BJ (cell line): ENCODE data around the gene CYP4F2. TPM values are rescaled to one million over a fixed set of nuclear protein-coding genes. Genes with fewer than 3 reads are reported as not detected.
"Not testable (repeated sequence)": the region's sequence is repeated elsewhere in the genome, so short reads cannot be mapped to it uniquely, and the experiment has no call there.

Source experiments
- CTCF ChIA-PET: fragments of 350-600 bp; formaldehyde crosslinking; extraction: SDS; loops from one replicate; lab custom pipeline; 2021; ENCODE audit warnings: antibody characterized with exemption, inconsistent platforms; lab: Yijun Ruan, JAX
- POLR2A ChIA-PET: fragments of 300-600 bp; sonication (Branson Sonifier 250); formaldehyde crosslinking; extraction: SDS; loops from one replicate; lab custom pipeline; 2021; ENCODE audit warnings: antibody characterized with exemption; lab: Charles Lee
- DNase-seq: peaks from one replicate; pipeline ENCODE4 v3.0.0-alpha.2; 2011; ENCODE audit warnings: low read depth
- H3K27me3 ChIP-seq: 2 replicates; pipeline ENCODE4 v1.6.0; 2011; ENCODE audit warnings: low read length; ENCODE audit not compliant: control insufficient read depth, insufficient read depth
- H3K36me3 ChIP-seq: 2 replicates; pipeline ENCODE4 v1.5.1; 2011; ENCODE audit warnings: low read length; ENCODE audit not compliant: control insufficient read depth, insufficient read depth
- H3K4me3 ChIP-seq: 2 replicates; pipeline ENCODE4 v1.5.1; 2011; ENCODE audit warnings: low read depth, mild to moderate bottlenecking, control low read depth, low read length
- polyA plus RNA-seq: library from polyadenylated mRNA; depleted of rRNA; stranded (reverse); fragments of >200 nt; gene quantifications from 2 replicates; pipeline ENCODE4 v1.2.3, GENCODE V29; 2011
- TF ChIP-seq, protein P1 (sequence below): IDR thresholded peaks from 2 replicates; pipeline ENCODE4 v1.5.1; 2011; ENCODE audit warnings: low read depth, mild to moderate bottlenecking, control low read depth, inconsistent platforms, low read length, moderate library complexity; ENCODE audit not compliant: insufficient read depth

The CYP4F2 gene
- polyA plus RNA-seq, 1 experiment = not detected

DNA sequence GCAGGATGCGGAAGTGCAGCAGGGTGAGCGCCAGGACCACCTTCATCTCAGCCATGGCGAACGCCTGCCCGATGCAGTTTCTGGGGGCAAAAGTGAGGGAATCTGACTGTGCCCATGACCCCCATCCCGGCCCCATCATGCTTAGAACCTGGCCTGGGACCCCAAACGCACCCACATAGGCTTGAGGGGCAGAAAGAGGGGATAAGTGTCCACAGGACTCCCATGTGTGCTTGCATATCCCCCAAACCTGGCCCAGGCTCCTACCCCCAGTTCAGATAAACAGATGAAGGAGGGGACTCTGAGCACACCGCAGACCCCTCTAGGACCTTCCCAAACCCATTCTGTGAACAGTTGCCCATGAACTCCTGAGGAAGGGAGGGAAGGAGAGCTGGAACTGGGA, 16.0 kb upstream of the CYP4F2 start:
- ChIA-PET CTCF (no interaction called here), POLR2A (no interaction called here)
- Histone ChIP-seq H3K36me3 (no peaks in the 10 kb centered on the region), H3K4me3 (no peak overlapping the region), H3K27me3 (no peaks in the 10 kb centered on the region)
- TF ChIP-seq, protein P1, sequence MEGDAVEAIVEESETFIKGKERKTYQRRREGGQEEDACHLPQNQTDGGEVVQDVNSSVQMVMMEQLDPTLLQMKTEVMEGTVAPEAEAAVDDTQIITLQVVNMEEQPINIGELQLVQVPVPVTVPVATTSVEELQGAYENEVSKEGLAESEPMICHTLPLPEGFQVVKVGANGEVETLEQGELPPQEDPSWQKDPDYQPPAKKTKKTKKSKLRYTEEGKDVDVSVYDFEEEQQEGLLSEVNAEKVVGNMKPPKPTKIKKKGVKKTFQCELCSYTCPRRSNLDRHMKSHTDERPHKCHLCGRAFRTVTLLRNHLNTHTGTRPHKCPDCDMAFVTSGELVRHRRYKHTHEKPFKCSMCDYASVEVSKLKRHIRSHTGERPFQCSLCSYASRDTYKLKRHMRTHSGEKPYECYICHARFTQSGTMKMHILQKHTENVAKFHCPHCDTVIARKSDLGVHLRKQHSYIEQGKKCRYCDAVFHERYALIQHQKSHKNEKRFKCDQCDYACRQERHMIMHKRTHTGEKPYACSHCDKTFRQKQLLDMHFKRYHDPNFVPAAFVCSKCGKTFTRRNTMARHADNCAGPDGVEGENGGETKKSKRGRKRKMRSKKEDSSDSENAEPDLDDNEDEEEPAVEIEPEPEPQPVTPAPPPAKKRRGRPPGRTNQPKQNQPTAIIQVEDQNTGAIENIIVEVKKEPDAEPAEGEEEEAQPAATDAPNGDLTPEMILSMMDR = no peak
- no peak for DNase-seq

DNA sequence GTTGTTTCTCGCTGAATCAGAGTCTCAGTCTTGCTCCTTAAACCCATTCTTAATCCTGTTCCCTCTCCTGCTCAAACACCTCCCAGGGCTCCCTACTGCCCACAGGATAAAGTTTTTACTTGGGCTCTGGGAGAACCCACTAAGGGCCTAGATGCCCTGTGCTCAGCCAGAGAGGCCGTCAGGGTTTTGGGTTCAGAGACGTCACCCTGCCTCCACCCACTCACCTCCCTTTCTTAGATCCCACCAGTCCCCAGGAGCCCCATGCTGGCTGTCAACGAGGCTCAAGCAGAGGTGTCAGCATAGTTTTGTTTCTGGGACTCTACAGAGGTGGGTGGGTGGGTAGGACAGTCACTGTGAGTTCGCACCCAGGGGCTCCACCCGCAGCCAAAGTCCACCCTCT, 15.5 kb upstream of the CYP4F2 start:
- Histone ChIP-seq H3K27me3 (no peaks in the 10 kb centered on the region), H3K36me3 (no peaks in the 10 kb centered on the region), H3K4me3 (no peak overlapping the region)
- DNase-seq = no peak
- TF ChIP-seq, protein P1 = no peak
- ChIA-PET POLR2A (no interaction called here), CTCF (interaction anchor here (0.6 kb wide), 1 partner anchor 329 kb away, joined by 3 read pairs; no protein-coding TSS in a partner anchor)

GRCh38 chr19:15911599-15912235, 13.8 kb upstream of the CYP4F2 start:
- CTCF ChIA-PET = no interaction called here
- DNase-seq = no peak
- Histone ChIP-seq H3K27me3 (no peaks in the 10 kb centered on the region), H3K36me3 (no peaks in the 10 kb centered on the region), H3K4me3 (no peak overlapping the region)
- TF ChIP-seq, protein P1 = no peak
- POLR2A ChIA-PET = no interaction called here

- CTCF ChIA-PET = interaction anchor here (0.6 kb wide), 1 partner anchor 14 kb away, joined by 3 read pairs; no protein-coding TSS in a partner anchor
- POLR2A ChIA-PET = no interaction called here
- no peaks in the 10 kb centered on the region for H3K27me3 ChIP-seq
Observed at GRCh38 chr19:15905026-15905425, 7.2 kb upstream of the CYP4F2 start.

GRCh38 chr19:15902898-15903297, 5.0 kb upstream of the CYP4F2 start:
- H3K4me3 ChIP-seq = not testable (repeated sequence)

More at GRCh38 chr19:15905026-15905425, 7.2 kb upstream of the CYP4F2 start:
- Histone ChIP-seq H3K4me3 (no peak overlapping the region), H3K36me3 (no peaks in the 10 kb centered on the region)
- DNase-seq = no peak
- TF ChIP-seq, protein P1 = no peak

GRCh38 chr19:15902254-15902653, 4.4 kb upstream of the CYP4F2 start:
- DNase-seq = no peak
- ChIA-PET CTCF (no interaction called here), POLR2A (no interaction called here)
- Histone ChIP-seq H3K36me3 (no peaks in the 10 kb centered on the region), H3K4me3 (no peak overlapping the region), H3K27me3 (no peaks in the 10 kb centered on the region)
- TF ChIP-seq, protein P1 = no peak

More at GRCh38 chr19:15902898-15903297, 5.0 kb upstream of the CYP4F2 start:
- CTCF ChIA-PET, H3K36me3 ChIP-seq, DNase-seq, POLR2A ChIA-PET, H3K27me3 ChIP-seq: not testable (repeated sequence)
